SK-N-SH (cell line): ENCODE results near the gene PRMT7. TPM values are rescaled to one million over a fixed set of nuclear protein-coding genes. Genes with fewer than 3 reads are reported as not detected.

ENCODE experiments used
- CTCF ChIA-PET: fragments of 300-600, 350-600 bp; formaldehyde crosslinking; extraction: SDS; loops from one replicate; lab custom pipeline; 2021; lab: Yijun Ruan, JAX
- POLR2A ChIA-PET: fragments of 350-600 bp; sonication (Branson Sonifier 250); formaldehyde crosslinking; extraction: SDS; loops from one replicate; lab custom pipeline; 2020; ENCODE audit warnings: antibody characterized with exemption, inconsistent platforms; lab: Yijun Ruan, JAX
- DNase-seq: peaks from one replicate; pipeline ENCODE4 v3.0.0; 2012
- H2AFZ ChIP-seq: fragments of 200-600 bp; sonication (generic); 2 replicates; pipeline ENCODE4 v1.8.1; 2016; ENCODE audit warnings: antibody characterized with exemption, mild to moderate bottlenecking, low read depth
- H3F3A ChIP-seq: fragments of 200-600 bp; sonication (generic); replicated peaks from 2 replicates; pipeline ENCODE3; 2016; ENCODE audit warnings: antibody characterized with exemption, mild to moderate bottlenecking; ENCODE audit not compliant: insufficient read depth
- H3K27ac ChIP-seq, 2 experiments: fragments of 200-500 bp in 1 of 2; fragments of 200-600 bp in 1 of 2; sonication (Bioruptor generic) in 1 of 2; sonication (generic), shearing (Covaris generic) in 1 of 2; 2 replicates each; pipeline versions ENCODE4 v1.5.1 to v1.6.1; 2014 to 2016; ENCODE audit warnings: low read depth in 2 of 2, inconsistent platforms in 1 of 2, low read length in 1 of 2, mild to moderate bottlenecking in 1 of 2, mixed read lengths in 1 of 2
- H3K27me3 ChIP-seq: fragments of 200-600 bp; sonication (generic), shearing (Covaris generic); 2 replicates; pipeline ENCODE4 v1.6.1; 2016; ENCODE audit warnings: mixed run types; ENCODE audit not compliant: insufficient read depth
- H3K36me3 ChIP-seq, 2 experiments: fragments of 200-500 bp in 1 of 2; fragments of 200-600 bp in 1 of 2; sonication (Bioruptor generic) in 1 of 2; sonication (generic) in 1 of 2; replicated peaks in 1 of 2; 2 replicates each; pipeline versions ENCODE3 to v1.5.1; 2014 to 2016; ENCODE audit warnings: low read length in 1 of 2, mild to moderate bottlenecking in 1 of 2; ENCODE audit not compliant: insufficient read depth in 2 of 2, control insufficient read depth in 1 of 2
- H3K4me1 ChIP-seq, 2 experiments: fragments of 200-500 bp in 1 of 2; fragments of 200-600 bp in 1 of 2; sonication (Bioruptor generic) in 1 of 2; sonication (generic), shearing (Covaris generic) in 1 of 2; 2 replicates each; pipeline versions ENCODE4 v1.5.1 to v1.6.1; 2014 to 2016; ENCODE audit warnings: low read depth in 1 of 2, low read length in 1 of 2, mixed run types in 1 of 2; ENCODE audit not compliant: insufficient read depth in 2 of 2, control insufficient read depth in 1 of 2
- H3K4me2 ChIP-seq: fragments of 200-600 bp; sonication (generic), shearing (Covaris generic); 2 replicates; pipeline ENCODE4 v1.6.1; 2017; ENCODE audit warnings: mixed run types
- H3K4me3 ChIP-seq, 2 experiments: fragments of 200-500 bp in 1 of 2; fragments of 200-600 bp in 1 of 2; sonication (Bioruptor generic) in 1 of 2; sonication (generic), shearing (Covaris generic) in 1 of 2; 2 replicates each; pipeline versions ENCODE4 v1.5.1 to v1.8.1; 2014 to 2016; ENCODE audit warnings: low read depth in 2 of 2, inconsistent platforms in 1 of 2, low read length in 1 of 2, mild to moderate bottlenecking in 1 of 2, mixed read lengths in 1 of 2, moderate library complexity in 1 of 2
- H3K79me2 ChIP-seq: fragments of 200-600 bp; sonication (generic); 2 replicates; pipeline ENCODE4 v1.8.1; 2017; ENCODE audit warnings: mild to moderate bottlenecking; ENCODE audit not compliant: insufficient read depth
- H3K9ac ChIP-seq: fragments of 200-600 bp; sonication (generic); 2 replicates; pipeline ENCODE4 v1.6.1; 2017; ENCODE audit warnings: mixed run types
- H3K9me2 ChIP-seq: fragments of 200-600 bp; sonication (generic); 2 replicates; pipeline ENCODE4 v1.6.1; 2017; ENCODE audit warnings: mixed run types
- H3K9me3 ChIP-seq: fragments of 200-600 bp; sonication (generic); 2 replicates; pipeline ENCODE4 v1.6.1; 2017; ENCODE audit warnings: mixed run types, mild to moderate bottlenecking, moderate library complexity
- H4K20me1 ChIP-seq: fragments of 200-600 bp; sonication (generic); 2 replicates; pipeline ENCODE4 v1.6.1; 2017; ENCODE audit warnings: mild to moderate bottlenecking, mixed run types; ENCODE audit not compliant: insufficient read depth
- CTCF ChIP-seq: fragments of 200-600 bp; sonication (generic); IDR thresholded peaks from 2 replicates; pipeline ENCODE4 v1.6.1; 2017; ENCODE audit warnings: antibody characterized with exemption, mild to moderate bottlenecking, moderate library complexity
- GATA2 ChIP-seq: sonication (generic); formaldehyde crosslinking; IDR thresholded peaks from 2 replicates; pipeline ENCODE4 v1.5.0; 2020; ENCODE audit warnings: mild to moderate bottlenecking, missing genetic modification reagents
- NRF1 ChIP-seq: IDR thresholded peaks from 2 replicates; pipeline ENCODE4 v1.6.1; 2012; ENCODE audit warnings: low read depth, mild to moderate bottlenecking, low read length
- POLR2AphosphoS5 ChIP-seq: IDR thresholded peaks from 2 replicates; pipeline ENCODE4 v1.6.1; 2012; ENCODE audit warnings: low read depth, low read length
- SMC3 ChIP-seq: IDR thresholded peaks from 2 replicates; pipeline ENCODE4 v1.6.1; 2012; ENCODE audit warnings: low read depth, low read length, improper control_type of control experiment
- USF1 ChIP-seq: IDR thresholded peaks from 2 replicates; pipeline ENCODE4 v1.4.0; 2012; ENCODE audit warnings: low read depth, borderline replicate concordance
- YY1 ChIP-seq: IDR thresholded peaks from 2 replicates; pipeline ENCODE4 v1.4.0; 2012; ENCODE audit warnings: low read depth, mild to moderate bottlenecking
- WGBS: methylation state at CpG from one replicate; pipeline ENCODE4 v1.1.6; 2017; ENCODE audit warnings: low lambda C conversion rate; 5-methylcytosine and 5-hydroxymethylcytosine counted together
- polyA plus RNA-seq, 3 experiments: library from polyadenylated mRNA; depleted of rRNA; stranded (reverse); fragments of >200 nt; gene quantifications; 2 replicates each; pipeline ENCODE4 v1.2.3, GENCODE V29; 2012
- TF ChIP-seq, protein P1 (sequence below): IDR thresholded peaks from 2 replicates; pipeline ENCODE4 v1.4.0; 2012; ENCODE audit warnings: low read depth
- TF ChIP-seq, protein P2 (sequence below): IDR thresholded peaks from 2 replicates; pipeline ENCODE4 v1.6.1; 2012; ENCODE audit warnings: mild to moderate bottlenecking, low read depth, low read length, moderate library complexity

Gene PRMT7
- polyA plus RNA-seq, 1 of the 3 experiments (the other 2 are of a cell fraction): 46.0 TPM

GRCh38 chr16:68381363-68381724, 70.5 kb downstream of the PRMT7 start:
- no peaks in the 10 kb centered on the region for H3K9me3 ChIP-seq
- no peak overlapping the region for H3K27ac ChIP-seq
- H4K20me1 ChIP-seq: no peaks in the 10 kb centered on the region
- H2AFZ ChIP-seq: no peak overlapping the region
- no peak overlapping the region for H3K4me3 ChIP-seq
- no peaks in the 10 kb centered on the region for H3F3A ChIP-seq
- H3K9ac ChIP-seq: no peak overlapping the region
- H3K27me3 ChIP-seq: peaks cover 8% of the 10 kb centered on the region; the same call in 1 of the 2 replicates
- no peak overlapping the region for H3K4me2 ChIP-seq
- peaks cover 0 to 19% of the 10 kb centered on the region in 2 experiments; a peak in 1 of 4 replicates for H3K4me1 ChIP-seq
- TF ChIP-seq GATA2 (CRISPR knock-in tag) (no peak), USF1 (peak; percentile 29; the same call in 1 of the 2 replicates)
- no peaks in the 10 kb centered on the region for H3K9me2 ChIP-seq
- ChIA-PET CTCF (interaction anchor here (0.8 to 3.2 kb wide), 11 partner anchors 8 to 106 kb away, joined by 3 to 9 read pairs (median 3); no protein-coding TSS in a partner anchor), POLR2A (no interaction called here)
- H3K36me3 ChIP-seq: no peaks in the 10 kb centered on the region
- 73% methylated on average over 6 of the region's 7 CpGs for WGBS
- no peaks in the 10 kb centered on the region for H3K79me2 ChIP-seq
- no peak for DNase-seq

DNA sequence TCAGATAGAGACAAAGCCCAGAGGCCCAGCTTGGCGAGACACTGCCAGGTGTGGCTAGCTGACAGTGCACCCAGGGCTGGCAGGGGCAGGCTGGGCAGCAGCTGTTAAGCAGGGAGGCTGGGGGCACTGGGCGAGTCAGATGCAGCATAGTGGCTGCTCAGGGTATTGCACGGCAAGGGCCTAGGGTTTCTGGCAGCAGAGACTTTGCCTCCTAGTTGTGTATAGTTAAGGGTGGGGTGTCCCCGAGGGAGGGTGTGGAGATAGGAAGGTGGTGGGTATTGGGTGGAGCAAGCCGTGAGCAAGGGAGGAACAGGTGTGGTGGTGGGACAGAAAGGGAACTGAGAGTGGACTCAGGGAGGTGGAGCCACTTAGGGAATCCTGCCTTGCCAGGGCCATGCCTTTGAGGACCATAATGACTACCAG, 71.5 kb downstream of the PRMT7 start:
- Histone ChIP-seq H3F3A (no peaks in the 10 kb centered on the region), H2AFZ (no peak overlapping the region), H3K4me3 (no peak overlapping the region), H3K36me3 (no peaks in the 10 kb centered on the region), H3K9me3 (no peaks in the 10 kb centered on the region), H3K79me2 (no peaks in the 10 kb centered on the region), H3K27me3 (peaks cover 8% of the 10 kb centered on the region; the same call in 1 of the 2 replicates), H3K9ac (no peak overlapping the region), H3K9me2 (no peaks in the 10 kb centered on the region), H3K4me1 (peaks cover 0 to 13% of the 10 kb centered on the region in 2 experiments; a peak in 1 of 4 replicates)
- DNase-seq: peak; percentile 59
- ChIA-PET CTCF (interaction anchor here (0.8 to 3.2 kb wide), 11 partner anchors 9 to 105 kb away, joined by 3 to 9 read pairs (median 4); no protein-coding TSS in a partner anchor), POLR2A (no interaction called here)
- TF ChIP-seq YY1: no peak
- TF ChIP-seq, protein P1, sequence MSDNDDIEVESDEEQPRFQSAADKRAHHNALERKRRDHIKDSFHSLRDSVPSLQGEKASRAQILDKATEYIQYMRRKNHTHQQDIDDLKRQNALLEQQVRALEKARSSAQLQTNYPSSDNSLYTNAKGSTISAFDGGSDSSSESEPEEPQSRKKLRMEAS: no peak
- TF ChIP-seq POLR2AphosphoS5: no peak
- no peak for TF ChIP-seq SMC3
- no peak for TF ChIP-seq NRF1
- TF ChIP-seq, protein P2, sequence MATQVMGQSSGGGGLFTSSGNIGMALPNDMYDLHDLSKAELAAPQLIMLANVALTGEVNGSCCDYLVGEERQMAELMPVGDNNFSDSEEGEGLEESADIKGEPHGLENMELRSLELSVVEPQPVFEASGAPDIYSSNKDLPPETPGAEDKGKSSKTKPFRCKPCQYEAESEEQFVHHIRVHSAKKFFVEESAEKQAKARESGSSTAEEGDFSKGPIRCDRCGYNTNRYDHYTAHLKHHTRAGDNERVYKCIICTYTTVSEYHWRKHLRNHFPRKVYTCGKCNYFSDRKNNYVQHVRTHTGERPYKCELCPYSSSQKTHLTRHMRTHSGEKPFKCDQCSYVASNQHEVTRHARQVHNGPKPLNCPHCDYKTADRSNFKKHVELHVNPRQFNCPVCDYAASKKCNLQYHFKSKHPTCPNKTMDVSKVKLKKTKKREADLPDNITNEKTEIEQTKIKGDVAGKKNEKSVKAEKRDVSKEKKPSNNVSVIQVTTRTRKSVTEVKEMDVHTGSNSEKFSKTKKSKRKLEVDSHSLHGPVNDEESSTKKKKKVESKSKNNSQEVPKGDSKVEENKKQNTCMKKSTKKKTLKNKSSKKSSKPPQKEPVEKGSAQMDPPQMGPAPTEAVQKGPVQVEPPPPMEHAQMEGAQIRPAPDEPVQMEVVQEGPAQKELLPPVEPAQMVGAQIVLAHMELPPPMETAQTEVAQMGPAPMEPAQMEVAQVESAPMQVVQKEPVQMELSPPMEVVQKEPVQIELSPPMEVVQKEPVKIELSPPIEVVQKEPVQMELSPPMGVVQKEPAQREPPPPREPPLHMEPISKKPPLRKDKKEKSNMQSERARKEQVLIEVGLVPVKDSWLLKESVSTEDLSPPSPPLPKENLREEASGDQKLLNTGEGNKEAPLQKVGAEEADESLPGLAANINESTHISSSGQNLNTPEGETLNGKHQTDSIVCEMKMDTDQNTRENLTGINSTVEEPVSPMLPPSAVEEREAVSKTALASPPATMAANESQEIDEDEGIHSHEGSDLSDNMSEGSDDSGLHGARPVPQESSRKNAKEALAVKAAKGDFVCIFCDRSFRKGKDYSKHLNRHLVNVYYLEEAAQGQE: no peak
- TF ChIP-seq CTCF: peak; percentile 40
- TF ChIP-seq, all 33 proteins: peak for 1
- 70% methylated on average over 5 of the region's 5 CpGs for WGBS
- Histone ChIP-seq H3K4me2 (no peak overlapping the region), H4K20me1 (no peaks in the 10 kb centered on the region), H3K27ac (no peak overlapping the region)
